ENCODE measurements around the gene SALL1. TPM values are rescaled to one million over a fixed set of nuclear protein-coding genes. Genes with fewer than 3 reads are reported as not detected.

Gene SALL1
- total and polyA plus RNA-seq, 2 donors (not counting 3 experiments of a cell fraction or from before 2014, with no cell fraction given): not detected

GRCh38 chr16:51110700-51111157, 40.3 kb downstream of the SALL1 start:
- ChIA-PET POLR2A (no interaction called here), CTCF (no interaction called here)
- peaks cover 2% of the 10 kb centered on the region for H3K9me3 ChIP-seq (replicated peaks; ENCODE audit: control insufficient read depth, insufficient read depth, low read length)
- no peak for TF ChIP-seq POLR2A (IDR thresholded peaks at IDR 0.05; ENCODE audit: low read depth, low read length)
- no peak for TF ChIP-seq MAX (IDR thresholded peaks at IDR 0.05; ENCODE audit: insufficient read depth, insufficient read length)
- TF ChIP-seq MYC (IDR thresholded peaks at IDR 0.05; ENCODE audit: low read depth, low read length): no peak
- no peak for TF ChIP-seq CTCF (IDR thresholded peaks at IDR 0.05; ENCODE audit: extremely low read depth in 1 of 2, insufficient read depth in 1 of 2, low read depth in 1 of 2, low read length in 2 of 2)
- no peak for TF ChIP-seq EZH2 (IDR thresholded peaks at IDR 0.05; ENCODE audit: borderline replicate concordance, low read depth, low read length, severe bottlenecking)
- TF ChIP-seq GATA2 (IDR thresholded peaks at IDR 0.05; ENCODE audit: insufficient read depth, insufficient read length, low read depth, low read length): no peak
- no peaks in the 10 kb centered on the region for H4K20me1 ChIP-seq (replicated peaks; ENCODE audit: control insufficient read depth, extremely low read depth, insufficient read depth, low read length)
- H3K9ac ChIP-seq (replicated peaks; ENCODE audit: extremely low read depth, insufficient read depth, low read length): no peak overlapping the region
- intact Hi-C loops (cut with micrococcal nuclease) (no loop called here), dilution Hi-C loops (cut with MboI; ENCODE audit: extremely low pct_ligation_motif_present, low sequenced_read_pairs) (no loop called here)
- no peak overlapping the region for H2AFZ ChIP-seq (ENCODE audit: low read depth, low read length)
- H3K27me3 ChIP-seq (ENCODE audit: control insufficient read depth in 2 of 2, insufficient read depth in 2 of 2, low read length in 2 of 2): no peaks in the 10 kb centered on the region
- no peaks in the 10 kb centered on the region for H3K79me2 ChIP-seq (ENCODE audit: control insufficient read depth, insufficient read depth, low read length)
- no peaks in the 10 kb centered on the region for H3K4me1 ChIP-seq (ENCODE audit: control insufficient read depth, extremely low read depth, insufficient read depth, low read length)
- no peak overlapping the region for H3K4me3 ChIP-seq (replicated peaks in 1 of 3; ENCODE audit: insufficient read depth in 1 of 3, low read depth in 1 of 3, low read length in 3 of 3)
- no peak overlapping the region for H3K27ac ChIP-seq (ENCODE audit: insufficient read depth, low read depth, low read length)
- H3K36me3 ChIP-seq (ENCODE audit: control insufficient read depth in 2 of 2, extremely low read depth in 1 of 2, insufficient read depth in 2 of 2, low read length in 2 of 2): no peaks in the 10 kb centered on the region
- no TSS peak for BruUV-seq (replicated peaks)
- no peaks in the 10 kb centered on the region for H3K9me1 ChIP-seq (replicated peaks; ENCODE audit: control insufficient read depth, extremely low read depth, insufficient read depth, low read length)
- H3K4me2 ChIP-seq (ENCODE audit: insufficient read depth, low read length): no peak overlapping the region
- FAIRE-seq: no peak
- no peak for DNase-seq (ENCODE audit: low read depth, low spot score)

- H3K4me1 ChIP-seq (ENCODE audit: control insufficient read depth, extremely low read depth, insufficient read depth, low read length): no peaks in the 10 kb centered on the region
- dilution Hi-C loops (cut with MboI; ENCODE audit: extremely low pct_ligation_motif_present, low sequenced_read_pairs): no loop called here
- FAIRE-seq: no peak
- H3K9me1 ChIP-seq (replicated peaks; ENCODE audit: control insufficient read depth, extremely low read depth, insufficient read depth, low read length): no peaks in the 10 kb centered on the region
- H3K27me3 ChIP-seq (ENCODE audit: control insufficient read depth in 2 of 2, insufficient read depth in 2 of 2, low read length in 2 of 2): no peaks in the 10 kb centered on the region
- H3K36me3 ChIP-seq (ENCODE audit: control insufficient read depth in 2 of 2, extremely low read depth in 1 of 2, insufficient read depth in 2 of 2, low read length in 2 of 2): no peaks in the 10 kb centered on the region
- H4K20me1 ChIP-seq (replicated peaks; ENCODE audit: control insufficient read depth, extremely low read depth, insufficient read depth, low read length): no peaks in the 10 kb centered on the region
- no peak overlapping the region for H3K4me2 ChIP-seq (ENCODE audit: insufficient read depth, low read length)
- no peak for TF ChIP-seq MAX (IDR thresholded peaks at IDR 0.05; ENCODE audit: insufficient read depth, insufficient read length)
- no peak for TF ChIP-seq POLR2A (IDR thresholded peaks at IDR 0.05; ENCODE audit: low read depth, low read length)
- TF ChIP-seq EZH2 (IDR thresholded peaks at IDR 0.05; ENCODE audit: borderline replicate concordance, low read depth, low read length, severe bottlenecking): no peak
- H3K79me2 ChIP-seq (ENCODE audit: control insufficient read depth, insufficient read depth, low read length): no peaks in the 10 kb centered on the region
- ChIA-PET POLR2A (no interaction called here), CTCF (no interaction called here)
- intact Hi-C loops (cut with micrococcal nuclease): no loop called here
- H3K9me3 ChIP-seq (replicated peaks; ENCODE audit: control insufficient read depth, insufficient read depth, low read length): peaks cover 2% of the 10 kb centered on the region
- no peak overlapping the region for H3K27ac ChIP-seq (ENCODE audit: insufficient read depth, low read depth, low read length)
- no peak overlapping the region for H2AFZ ChIP-seq (ENCODE audit: low read depth, low read length)
- BruUV-seq (replicated peaks): no TSS peak
- no peak overlapping the region for H3K4me3 ChIP-seq (replicated peaks in 1 of 3; ENCODE audit: insufficient read depth in 1 of 3, low read depth in 1 of 3, low read length in 3 of 3)
- DNase-seq (ENCODE audit: low read depth, low spot score): no peak
- H3K9ac ChIP-seq (replicated peaks; ENCODE audit: extremely low read depth, insufficient read depth, low read length): no peak overlapping the region
These were observed 41.9 kb downstream of the SALL1 start for GRCh38 chr16:51109173-51109572.
